Measurements from ENCODE around the gene MT1G.

MT1G gene

GRCh38 chr16:56658327-56658875, 9.5 kb downstream of the MT1G start:
- DNase-seq (ENCODE audit: low read depth) = no peak
- no peak overlapping the region for H3K4me3 ChIP-seq (ENCODE audit: control insufficient read depth, low read depth, low read length)
- TF ChIP-seq CTCF (IDR thresholded peaks at IDR 0.05; ENCODE audit: control insufficient read depth, insufficient read depth, low read depth, low read length, missing control alignments) = no peak

- no peak for DNase-seq (ENCODE audit: low read depth)
- no peak for TF ChIP-seq CTCF (IDR thresholded peaks at IDR 0.05; ENCODE audit: control insufficient read depth, insufficient read depth, low read depth, low read length, missing control alignments)
- H3K4me3 ChIP-seq (ENCODE audit: control insufficient read depth, low read depth, low read length) = peak within 1 kb of the TSS; percentile 34
Observed at GRCh38 chr16:56657555-56658326, 10.1 kb downstream of the MT1G start, which contains the start of gene MT1F. Gene MT1F, plus strand, starts transcription at chr16:56657959. Its CDS starts 100 bp downstream, at chr16:56658059.

GRCh38 chr16:56653218-56653617, 14.6 kb downstream of the MT1G start:
- DNase-seq (ENCODE audit: low read depth) = no peak
- H3K4me3 ChIP-seq (ENCODE audit: control insufficient read depth, low read depth, low read length) = no peak overlapping the region
- no peak for TF ChIP-seq CTCF (IDR thresholded peaks at IDR 0.05; ENCODE audit: control insufficient read depth, insufficient read depth, low read depth, low read length, missing control alignments)

- no peak for TF ChIP-seq CTCF (IDR thresholded peaks at IDR 0.05; ENCODE audit: control insufficient read depth, insufficient read depth, low read depth, low read length, missing control alignments)
- DNase-seq (ENCODE audit: low read depth) = no peak
- no peak overlapping the region for H3K4me3 ChIP-seq (ENCODE audit: control insufficient read depth, low read depth, low read length)
Observed at GRCh38 chr16:56652600-56652999, 15.3 kb downstream of the MT1G start.

GRCh38 chr16:56651586-56651985, 16.3 kb downstream of the MT1G start, which contains the start of gene MT1B:
Gene MT1B, plus strand, starts transcription at chr16:56651886. Its CDS starts 68 bp downstream, at chr16:56651954.
- DNase-seq (ENCODE audit: low read depth) = no peak
- TF ChIP-seq CTCF (IDR thresholded peaks at IDR 0.05; ENCODE audit: control insufficient read depth, insufficient read depth, low read depth, low read length, missing control alignments) = no peak
- no peak within 1 kb of the TSS for H3K4me3 ChIP-seq (ENCODE audit: control insufficient read depth, low read depth, low read length)

- no peak for TF ChIP-seq CTCF (IDR thresholded peaks at IDR 0.05; ENCODE audit: control insufficient read depth, insufficient read depth, low read depth, low read length, missing control alignments)
- no peak for DNase-seq (ENCODE audit: low read depth)
- H3K4me3 ChIP-seq (ENCODE audit: control insufficient read depth, low read depth, low read length) = no peak overlapping the region
Observed at GRCh38 chr16:56649820-56650219, 18.0 kb downstream of the MT1G start.
